GM21447 (cell line): ENCODE measurements around the gene SMIM8.

Experiments
- ATAC-seq: cut with Tn5 transposase; IDR thresholded peaks from one replicate; pipeline ENCODE4 v1.9.1; 2021; ENCODE audit not compliant: unreplicated experiment

SMIM8 gene

DNA sequence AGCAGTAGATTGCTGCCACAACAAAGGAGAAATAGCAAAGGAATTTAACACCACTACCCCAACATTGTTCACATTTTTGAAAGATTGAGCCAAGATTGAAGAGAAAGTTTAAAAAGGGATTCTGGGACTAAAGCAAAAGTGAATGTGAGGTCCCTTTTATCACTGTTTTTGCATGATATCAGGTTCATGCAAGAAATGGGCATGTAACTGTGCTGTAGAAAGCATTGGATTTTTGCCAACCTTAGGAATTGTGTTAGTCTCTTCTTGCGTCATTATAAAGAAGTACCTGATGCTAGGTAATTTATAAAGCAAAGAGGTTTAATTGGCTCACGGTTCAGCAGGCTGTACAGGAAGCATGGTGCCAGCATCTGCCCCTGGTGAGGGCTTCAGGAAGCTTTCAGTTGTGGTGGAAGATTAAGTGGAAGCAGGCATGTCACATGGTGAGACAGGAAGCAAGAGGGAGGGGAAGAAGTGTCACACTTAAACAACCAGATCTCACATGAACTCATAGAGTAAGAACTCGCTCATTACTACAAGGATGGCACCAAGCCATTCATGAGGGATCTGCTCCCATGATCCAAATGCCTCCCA, 11.3 kb downstream of the SMIM8 start:
- ATAC-seq = no peak

DNA sequence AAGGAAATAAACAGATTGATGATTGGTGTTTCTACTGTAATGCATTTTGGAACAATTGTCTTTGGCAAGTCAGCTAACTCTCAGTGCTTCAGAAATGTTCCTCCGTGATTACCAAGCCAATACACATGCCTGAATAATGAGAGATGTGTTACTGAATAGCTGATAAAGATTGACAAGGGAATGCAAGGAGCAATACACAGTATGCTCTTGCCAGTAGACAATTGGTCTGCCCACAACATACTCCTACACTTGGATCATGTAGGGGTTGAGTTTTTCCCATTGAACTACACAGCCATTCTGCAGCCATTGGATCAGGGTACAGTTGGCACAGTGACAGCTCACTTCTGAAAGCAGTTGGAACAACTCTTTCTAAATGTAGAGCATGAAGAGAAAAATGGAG, 12.3 kb downstream of the SMIM8 start:
- no peak for ATAC-seq

DNA sequence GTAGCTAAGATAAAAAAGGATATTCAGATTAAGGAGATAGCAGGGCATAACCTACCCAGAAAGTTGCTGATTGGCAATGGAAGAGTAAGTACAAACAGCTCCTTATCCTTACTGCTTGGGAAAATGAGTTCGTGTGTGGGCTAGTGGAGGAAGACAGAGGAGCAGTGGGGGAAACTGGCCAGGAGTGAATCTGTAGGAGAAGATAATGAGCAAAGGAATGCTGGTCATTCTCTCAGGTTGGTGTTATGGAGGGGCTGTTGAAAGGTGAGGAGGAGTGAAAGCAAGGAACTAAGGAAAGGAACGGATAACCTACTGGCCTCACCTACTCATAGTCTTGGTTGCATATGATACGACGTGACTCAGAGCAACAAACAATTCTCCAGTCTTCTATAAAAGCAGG, 14.0 kb downstream of the SMIM8 start:
- no peak for ATAC-seq

DNA sequence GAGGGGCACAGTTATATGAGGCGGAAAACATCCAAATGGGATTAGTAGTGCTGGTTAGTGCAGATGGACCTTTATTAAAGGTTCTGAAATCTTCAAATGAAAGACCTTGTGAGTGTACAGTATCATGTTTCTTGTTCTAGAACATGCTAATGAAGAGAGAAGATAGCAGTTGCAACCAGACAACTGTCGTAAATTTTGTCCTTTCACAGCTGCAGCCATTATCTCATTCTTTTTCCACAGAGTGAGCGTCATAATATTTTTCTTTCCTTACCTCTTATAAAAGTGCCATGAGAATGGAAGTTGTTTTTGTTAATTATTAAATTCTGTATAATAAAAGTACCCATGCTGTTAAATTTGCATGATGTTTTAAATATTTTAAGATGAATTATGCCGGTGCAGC, 17.8 kb downstream of the SMIM8 start:
- ATAC-seq = no peak

DNA sequence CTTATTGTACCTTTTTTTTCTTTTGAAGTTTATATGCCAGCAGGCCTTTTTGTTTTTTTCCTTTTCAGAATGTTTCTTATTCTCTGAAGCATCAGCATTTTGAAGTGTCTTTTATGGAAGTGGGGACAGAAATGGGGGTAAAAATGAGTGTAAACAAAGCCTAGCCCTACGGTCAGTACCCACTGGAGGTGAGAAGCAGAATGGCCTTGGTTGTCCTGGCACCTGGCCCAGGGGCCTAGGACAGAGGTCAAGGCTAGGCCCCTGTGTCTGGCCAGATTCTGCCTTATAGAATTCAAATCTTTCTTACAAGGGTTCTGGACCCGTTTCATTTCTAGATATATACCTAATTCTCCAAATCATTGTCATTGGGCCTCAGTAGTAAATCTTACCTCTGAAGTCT, 18.8 kb downstream of the SMIM8 start:
- no peak for ATAC-seq

DNA sequence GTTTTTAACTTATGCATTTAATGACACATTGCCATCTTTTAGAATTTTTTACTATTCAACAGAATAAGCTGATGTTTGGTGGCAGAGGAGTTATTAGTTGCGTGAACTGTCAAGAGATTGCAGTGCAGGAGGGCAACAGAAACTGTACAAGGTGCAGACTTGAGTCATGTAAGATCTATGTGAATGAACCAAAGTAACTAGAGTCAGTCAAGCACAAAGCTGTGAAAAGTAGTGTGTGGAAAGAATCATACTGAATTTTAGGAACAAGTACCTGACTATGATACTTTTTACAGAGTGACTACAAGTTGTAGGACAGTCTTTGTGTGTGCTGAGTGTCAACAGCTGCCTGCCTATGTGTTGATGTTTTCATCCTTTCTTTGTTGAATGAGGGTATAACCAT, 19.5 kb downstream of the SMIM8 start:
- ATAC-seq = peak; percentile 95

DNA sequence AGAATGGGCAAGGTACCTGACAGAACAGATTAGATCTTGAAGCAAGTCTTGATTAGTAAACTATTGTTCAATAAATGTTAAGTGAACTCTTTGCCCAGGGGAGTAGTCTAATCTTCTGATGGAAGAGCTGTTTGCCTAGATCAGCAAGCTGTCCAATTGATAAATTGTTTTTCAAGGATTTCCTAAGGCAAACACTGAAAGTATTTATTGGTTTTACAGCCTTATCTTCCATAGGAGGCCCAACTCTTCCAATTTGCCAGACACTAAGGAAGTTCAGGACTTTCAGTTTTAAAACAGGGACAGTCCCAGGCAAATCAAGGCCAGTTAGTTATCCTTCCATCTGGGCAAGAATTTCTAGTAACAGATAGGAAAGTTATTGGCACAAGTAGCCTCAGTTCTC, 20.4 kb downstream of the SMIM8 start:
- ATAC-seq = no peak

DNA sequence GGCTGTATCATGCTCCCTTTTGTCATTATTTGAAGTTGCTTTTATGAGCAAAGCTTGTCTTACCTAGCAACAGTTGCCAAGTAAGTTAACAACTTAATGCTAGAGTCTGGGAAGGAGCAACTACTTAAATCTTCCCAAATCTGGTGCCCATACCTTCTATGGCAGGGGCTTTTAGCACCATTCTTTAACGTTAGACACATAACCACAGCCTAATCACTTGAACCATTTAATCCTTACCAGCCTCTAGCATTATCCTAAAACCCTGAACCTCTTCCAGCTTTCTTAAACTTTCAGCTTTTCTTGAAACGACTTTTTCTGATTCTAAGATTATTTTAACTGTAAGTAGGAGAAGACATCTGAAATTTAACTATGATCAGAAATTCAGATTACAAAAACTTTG, 22.3 kb downstream of the SMIM8 start, which contains the start of gene C6orf163:
Gene C6orf163, plus strand, starts transcription at position 83 of the 400 bp plus-strand sequence. Its CDS starts 287 bp downstream, at position 370.
- ATAC-seq = no peak

DNA sequence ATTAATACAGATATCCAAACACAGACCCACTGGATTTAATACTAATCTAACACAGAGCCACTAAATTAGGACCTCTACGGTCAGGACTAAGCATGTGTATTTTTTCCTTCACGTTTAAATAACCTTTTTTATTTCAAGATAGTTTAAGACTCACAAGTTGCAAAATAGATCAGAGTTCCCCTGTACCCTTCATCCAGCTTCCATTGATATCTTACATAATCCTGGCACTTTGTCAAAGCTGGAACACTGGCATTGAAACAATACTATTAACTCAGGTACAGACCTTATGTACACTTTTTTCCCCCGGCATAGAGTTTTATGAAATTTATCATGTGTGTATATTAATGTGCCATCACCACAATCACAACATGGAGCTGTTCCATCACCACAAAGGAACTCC, 24.3 kb downstream of the SMIM8 start:
- no peak for ATAC-seq

DNA sequence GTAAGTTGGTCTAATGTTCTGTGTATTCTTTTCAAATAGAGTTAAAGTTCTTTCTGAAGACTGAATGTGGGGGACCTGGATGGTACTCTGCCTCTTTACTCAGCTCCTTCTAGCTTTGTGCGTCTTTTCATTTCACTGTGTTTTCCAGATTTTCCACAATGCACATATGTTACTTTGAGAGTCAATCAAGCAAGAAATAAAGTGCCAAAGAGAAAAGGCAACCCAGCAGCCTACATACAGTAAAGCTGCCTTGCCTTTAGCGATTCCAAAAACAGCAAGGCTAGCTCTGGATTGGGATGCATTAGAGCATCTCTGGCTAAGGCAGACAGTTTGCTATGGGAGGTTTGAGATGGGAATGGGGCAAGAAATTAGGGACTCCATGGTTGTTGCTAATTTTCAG, 27.5 kb downstream of the SMIM8 start:
- ATAC-seq = no peak

DNA sequence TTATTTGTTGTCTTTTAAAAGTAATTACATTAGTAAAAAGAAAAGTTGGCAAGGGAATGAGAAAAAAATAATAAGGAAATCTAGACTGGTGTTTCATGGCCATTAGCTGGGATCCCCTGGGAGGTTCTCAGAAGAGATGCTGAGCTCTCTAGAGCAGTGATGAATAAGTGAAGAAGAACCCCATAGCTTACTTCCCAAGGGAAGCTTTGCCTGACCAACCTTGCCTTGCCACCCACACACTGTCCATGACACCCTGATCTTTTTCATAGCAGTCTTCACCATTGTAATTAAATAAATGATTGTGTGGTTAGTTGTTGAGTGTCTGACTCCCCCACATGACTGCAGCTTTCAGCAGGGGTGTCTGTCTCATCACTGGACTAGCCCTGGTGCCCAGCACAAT, 28.1 kb downstream of the SMIM8 start:
- ATAC-seq = no peak

DNA sequence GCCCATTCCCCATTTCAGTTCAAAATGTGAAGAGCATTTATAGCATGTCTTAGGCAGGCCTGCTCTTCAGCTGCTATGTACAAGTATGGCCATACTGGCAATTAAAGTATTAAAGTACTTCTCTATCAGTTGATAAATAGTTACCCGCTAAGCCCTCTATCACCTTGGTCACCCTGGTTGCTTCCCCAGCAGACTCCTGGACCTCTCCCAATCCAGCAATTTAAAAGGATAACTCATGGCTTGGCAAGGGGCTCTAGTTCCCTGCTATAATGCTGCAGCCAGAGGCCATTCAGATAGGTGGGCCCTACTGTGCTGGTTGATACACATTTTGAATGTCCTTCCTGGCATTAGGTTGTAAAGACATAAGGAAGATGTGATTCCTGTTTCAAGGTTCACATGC, 29.2 kb downstream of the SMIM8 start:
- ATAC-seq = no peak

DNA sequence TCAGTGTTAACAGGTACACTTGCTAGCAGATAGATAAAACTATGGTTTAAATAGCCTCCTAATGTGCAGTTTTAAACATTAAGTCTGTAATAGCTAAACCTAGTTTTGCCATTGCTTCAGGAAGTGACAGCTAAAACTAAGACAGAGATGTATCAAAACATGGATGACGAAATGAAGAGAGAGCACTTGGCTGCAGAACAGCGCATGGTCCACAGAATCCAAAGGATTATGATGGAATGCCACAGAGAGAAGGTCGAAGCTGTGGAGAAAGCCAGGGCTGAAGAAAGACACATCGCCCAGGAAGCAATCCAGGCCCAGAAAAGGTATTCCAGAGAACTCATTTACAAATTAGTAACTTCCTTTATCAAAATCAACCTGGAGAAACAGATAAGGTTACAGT, 33.8 kb downstream of the SMIM8 start:
- ATAC-seq = no peak

DNA sequence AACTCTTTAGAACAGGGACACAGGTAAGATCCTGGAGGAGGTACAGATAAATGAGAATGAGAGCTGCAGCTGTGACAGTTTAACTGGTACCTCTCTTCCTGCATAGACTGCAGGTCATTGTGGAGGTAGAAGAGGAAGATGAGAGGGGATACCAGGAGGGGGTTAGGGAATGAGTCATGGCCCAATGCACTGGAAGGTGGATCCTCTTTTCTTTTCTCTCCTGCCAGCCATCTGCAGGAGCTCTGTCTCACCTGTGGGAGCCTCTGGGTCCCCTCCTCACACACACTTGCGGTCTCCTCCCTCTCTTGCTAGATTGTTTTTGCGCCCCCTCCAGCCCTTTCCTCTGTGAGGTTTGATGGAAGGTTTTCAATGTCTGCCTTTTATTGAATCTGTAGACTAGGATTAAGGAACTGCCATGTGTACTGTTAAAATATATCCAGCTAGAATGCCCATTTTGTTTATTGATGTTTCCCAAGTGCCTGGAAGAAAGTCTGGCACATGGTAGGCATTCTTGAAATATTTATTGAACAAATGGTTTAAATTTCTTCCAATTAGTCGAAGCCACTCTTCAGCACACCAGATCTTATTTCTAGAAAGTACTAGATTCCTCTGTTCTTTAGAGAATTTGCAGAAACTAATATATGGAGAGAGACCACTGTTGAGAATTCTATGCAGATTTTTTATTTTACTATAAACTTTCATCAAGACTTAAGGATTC, 35.2 kb downstream of the SMIM8 start:
- no peak for ATAC-seq

DNA sequence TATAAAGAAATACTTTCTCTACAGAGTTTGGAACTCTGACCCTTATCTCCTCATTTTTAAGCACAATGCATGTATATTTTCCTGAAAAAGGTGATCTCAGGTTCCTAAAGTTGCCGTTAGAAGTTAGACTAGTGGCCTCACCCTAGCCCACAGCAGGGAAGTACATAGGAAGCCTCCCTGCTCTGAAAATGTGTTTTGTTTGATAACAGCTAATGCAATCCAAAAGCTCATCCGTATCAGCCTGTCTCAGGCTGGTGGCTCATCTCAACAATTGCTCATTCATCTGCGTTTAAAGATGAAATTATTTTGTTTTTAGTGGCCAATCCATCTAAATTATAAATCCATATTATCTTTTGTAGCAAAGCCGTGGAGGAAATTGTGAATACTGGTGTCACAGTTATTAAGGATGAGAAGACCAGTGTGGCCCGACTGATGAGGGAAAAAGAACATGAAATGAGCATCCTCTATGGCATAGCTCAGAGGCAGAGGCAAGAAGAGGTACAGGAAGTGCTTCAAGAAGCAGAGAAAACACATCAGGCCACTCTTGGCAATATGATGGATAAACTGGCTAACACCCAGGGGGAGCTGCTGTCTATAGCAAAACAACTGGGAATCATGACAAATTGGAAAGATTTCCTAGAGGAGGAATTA, 42.3 kb downstream of the SMIM8 start:
- no peak for ATAC-seq

DNA sequence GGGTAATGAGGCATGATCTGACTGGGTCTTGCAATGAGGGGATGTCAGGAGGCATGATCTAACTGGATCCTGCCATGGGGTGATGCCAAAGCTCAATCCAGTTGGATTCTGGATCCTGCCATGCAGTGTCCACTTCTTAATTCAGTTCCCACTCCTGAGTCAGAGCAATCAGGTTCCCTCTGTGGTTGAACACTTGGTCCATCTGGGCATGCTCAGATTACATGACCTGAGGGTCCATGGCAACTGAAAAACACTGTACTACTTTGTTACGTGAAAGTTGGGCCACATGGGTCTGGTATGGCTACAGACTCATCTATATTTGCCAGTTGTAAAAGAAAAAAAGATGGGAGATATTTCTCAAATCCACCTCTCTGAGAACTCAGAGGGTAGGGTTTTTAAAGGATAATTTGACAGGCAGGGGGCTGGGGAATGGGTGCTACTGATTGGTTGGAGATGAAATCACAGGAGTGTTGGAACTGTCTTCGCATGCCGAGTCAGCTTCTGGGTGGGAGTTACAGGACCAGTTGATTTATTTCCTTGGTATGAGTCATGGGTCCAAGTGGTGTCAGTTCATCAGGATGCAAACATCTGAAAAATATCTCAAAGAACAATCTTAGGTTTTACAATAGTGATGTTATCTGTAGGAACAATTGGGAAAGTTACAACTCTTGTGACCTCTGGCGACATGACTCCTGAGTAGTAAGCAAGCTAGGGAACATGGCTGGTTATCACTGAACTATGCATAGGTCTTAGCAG, 43.9 kb downstream of the SMIM8 start:
- ATAC-seq = no peak

DNA sequence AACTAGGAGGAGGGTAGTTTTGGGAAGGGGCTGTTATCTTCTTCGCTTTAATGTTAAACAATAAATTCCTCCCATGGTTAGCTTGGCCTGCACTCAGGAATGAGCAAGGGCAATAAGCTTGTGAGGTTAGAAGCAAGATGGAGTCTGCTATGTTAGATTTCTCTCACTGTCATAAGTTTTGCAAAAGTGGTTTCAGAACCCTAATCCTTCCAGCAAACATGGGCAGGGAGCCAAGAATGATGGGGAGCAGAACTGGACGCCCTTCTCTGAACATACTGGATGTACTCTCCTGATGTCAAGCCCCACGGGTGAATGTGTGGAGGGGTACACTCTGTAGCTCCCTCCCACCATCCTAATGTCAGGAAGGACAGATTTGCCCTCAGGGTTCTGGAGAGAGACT, 44.5 kb downstream of the SMIM8 start:
- ATAC-seq = no peak

DNA sequence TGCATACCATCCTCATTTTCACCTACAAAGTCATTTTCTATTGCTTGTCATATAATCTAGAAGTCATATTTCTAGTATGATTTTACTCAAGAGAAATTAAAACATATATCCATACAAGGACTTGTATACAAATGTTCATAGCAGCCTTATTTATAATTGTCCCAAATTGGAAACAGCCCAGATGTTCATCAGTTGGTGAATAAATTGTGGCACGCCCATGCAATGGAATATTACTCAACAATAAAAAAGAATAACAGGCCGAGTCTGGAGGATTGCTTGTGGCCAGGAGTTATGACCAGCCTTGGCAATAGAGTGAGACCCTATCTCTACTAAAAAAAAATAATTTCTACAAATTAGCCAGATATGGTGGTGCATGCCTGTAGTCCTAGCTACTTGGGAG, 51.0 kb downstream of the SMIM8 start:
- no peak for ATAC-seq

DNA sequence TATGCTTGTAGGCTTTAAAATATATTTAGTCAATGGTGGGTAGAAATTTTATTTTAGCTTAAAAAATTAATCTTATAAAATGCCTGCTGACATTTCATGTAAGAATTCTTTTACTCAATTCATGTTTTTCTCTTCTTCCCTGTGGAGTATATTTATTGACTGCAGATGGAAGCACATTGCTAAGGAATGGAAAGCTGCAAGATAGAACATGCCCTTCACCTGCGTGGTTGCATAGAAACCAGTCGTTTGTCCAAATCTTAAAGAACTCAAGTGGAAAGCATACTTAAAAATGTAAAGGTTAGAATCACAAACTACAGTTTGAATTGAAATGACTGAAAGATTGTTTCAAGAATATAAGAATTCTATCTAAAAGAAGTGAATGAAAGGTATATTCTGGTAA, 52.9 kb downstream of the SMIM8 start:
- ATAC-seq = no peak

DNA sequence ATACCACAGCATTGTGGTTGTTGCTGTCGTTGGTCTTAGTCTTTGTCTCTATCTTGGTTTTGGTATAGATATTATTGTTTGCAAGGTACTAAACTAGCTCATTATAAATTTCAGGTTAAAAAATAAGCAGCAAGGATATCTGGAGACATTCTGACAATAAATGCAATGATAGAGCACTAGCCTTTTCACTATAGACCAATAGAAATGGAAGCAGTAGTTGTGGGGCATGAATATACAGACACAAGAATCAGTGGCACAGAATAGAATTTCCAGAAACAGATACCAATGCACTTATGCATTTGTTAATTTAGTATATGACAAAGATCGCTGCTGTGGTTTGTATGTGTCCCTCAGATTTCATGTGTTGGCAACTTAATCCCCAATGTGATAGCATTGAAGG, 54.3 kb downstream of the SMIM8 start:
- ATAC-seq = no peak

DNA sequence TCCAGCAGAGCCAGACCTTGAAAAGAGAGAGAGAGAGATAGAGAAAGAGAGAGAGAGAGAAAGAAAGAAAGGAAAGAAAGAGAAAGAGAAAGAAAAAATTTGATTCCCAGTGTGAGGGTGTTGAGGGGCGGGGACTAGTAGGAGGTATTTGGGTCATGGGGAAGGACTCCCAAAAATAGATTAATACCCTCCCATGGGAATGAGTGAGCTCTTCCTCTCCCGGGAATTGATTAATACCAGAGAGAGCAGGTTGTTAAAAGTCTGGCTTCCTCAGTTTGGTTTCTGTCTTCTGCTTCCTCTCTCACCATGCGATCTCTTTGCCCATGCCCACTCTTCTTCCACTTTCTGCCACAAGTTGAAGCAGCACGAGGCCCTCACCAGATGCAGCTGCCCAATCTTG, 56.6 kb downstream of the SMIM8 start:
- ATAC-seq = no peak

DNA sequence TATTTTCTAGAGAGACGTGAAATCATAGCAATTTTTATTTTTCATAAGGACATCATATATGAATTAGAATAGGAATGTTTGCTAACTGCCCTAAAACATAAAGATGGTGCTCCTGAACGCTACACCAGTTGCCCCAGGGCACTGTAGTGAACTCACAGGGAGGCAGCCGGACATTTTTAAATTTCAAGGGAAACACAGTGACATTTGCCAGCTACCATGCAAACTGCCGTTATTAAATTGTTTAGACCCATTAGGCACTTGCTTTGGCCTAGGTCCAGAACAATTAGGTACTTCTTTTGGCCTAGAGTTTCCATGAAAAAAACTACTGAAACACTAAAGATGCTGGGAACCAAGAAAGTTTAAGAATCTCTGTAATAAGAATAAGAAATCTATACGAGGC, 60.5 kb downstream of the SMIM8 start:
- ATAC-seq = no peak
